ENCODE data around the gene TBPL1. TPM values are rescaled to one million over a fixed set of nuclear protein-coding genes. Genes with fewer than 3 reads are reported as not detected.

TBPL1 gene
- total and polyA plus RNA-seq, 2 of the 8 experiments (the other 6 are each of a cell fraction or from before 2014, with no cell fraction given): 32.5 to 67.0 TPM

- Histone ChIP-seq H3K14ac (ENCODE audit: insufficient read length) (no peak overlapping the region), H2BK12ac (ENCODE audit: low read depth, low read length) (no peak overlapping the region), H4K8ac (ENCODE audit: extremely low read depth, insufficient read depth, low read length) (no peak overlapping the region), H4K20me1 (replicated peaks in 1 of 2; ENCODE audit: control insufficient read depth in 1 of 2, insufficient read depth in 2 of 2, low read length in 2 of 2) (no peaks in the 10 kb centered on the region), H2AK5ac (ENCODE audit: low read depth, low read length) (no peak overlapping the region), H3K56ac (replicated peaks; ENCODE audit: insufficient read length, low read depth, low read length) (no peak overlapping the region), H3K27me3 (replicated peaks in 1 of 4; ENCODE audit: control insufficient read depth in 3 of 4, extremely low read depth in 1 of 4, insufficient read depth in 3 of 4, low read length in 3 of 4) (no peaks in the 10 kb centered on the region), H3K9ac (replicated peaks in 1 of 4; ENCODE audit: extremely low read depth in 1 of 4, low read depth in 3 of 4, low read length in 3 of 4) (no peak overlapping the region), H3K79me2 (ENCODE audit: control insufficient read depth in 1 of 2, insufficient read depth in 2 of 2, low read length in 2 of 2) (no peaks in the 10 kb centered on the region), H3K23ac (ENCODE audit: insufficient read length) (no peak overlapping the region), H3K9me3 (ENCODE audit: insufficient read depth in 2 of 2, low read depth in 1 of 2, low read length in 1 of 2) (no peaks in the 10 kb centered on the region), H3K27ac (ENCODE audit: low read depth, low read length) (no peak overlapping the region), H3K79me1 (ENCODE audit: low read depth, low read length) (no peaks in the 10 kb centered on the region), H3K4ac (replicated peaks; ENCODE audit: insufficient read length, low read depth, low read length) (no peak overlapping the region), H2BK5ac (ENCODE audit: low read depth, low read length) (no peak overlapping the region), H3K36me3 (ENCODE audit: control insufficient read depth in 2 of 4, insufficient read depth in 4 of 4, low read length in 3 of 4) (no peaks in the 10 kb centered on the region), H3K18ac (ENCODE audit: extremely low read depth, low read length) (no peak overlapping the region), H4K91ac (replicated peaks; ENCODE audit: insufficient read length, low read length) (no peak overlapping the region), H4K5ac (ENCODE audit: insufficient read length, low read depth, low read length) (no peak overlapping the region), H2BK15ac (ENCODE audit: low read length) (no peak overlapping the region), H3K4me3 (ENCODE audit: extremely low read depth in 1 of 4, insufficient read depth in 2 of 4, low read depth in 3 of 4, low read length in 4 of 4) (peak overlapping the region in 1 of 4 experiments; percentile 27; a peak in 1 of 8 replicates), H3K4me2 (ENCODE audit: insufficient read depth in 1 of 2, low read depth in 2 of 2, low read length in 2 of 2) (peak overlapping the region in 1 of 2 experiments; percentile 48; a peak in 2 of 4 replicates), H2BK20ac (ENCODE audit: low read length) (no peak overlapping the region), H3K23me2 (ENCODE audit: low read depth, low read length) (no peaks in the 10 kb centered on the region), H2AFZ (ENCODE audit: low read length) (peak overlapping the region; percentile 71; the same call in 1 of the 2 replicates), H2BK120ac (replicated peaks; ENCODE audit: low read depth, low read length) (no peak overlapping the region), H3K4me1 (replicated peaks in 1 of 4; ENCODE audit: control insufficient read depth in 3 of 4, insufficient read depth in 4 of 4, low read length in 3 of 4) (peaks cover 0 to 3% (median 0%) of the 10 kb centered on the region in 4 experiments; a peak in 1 of 7 replicates)
- peak; percentile 95 for FAIRE-seq
- 10% methylated on average over 6 of the region's 6 CpGs; no CpG with 5 or more reads in 1 of the 2 experiments for WGBS, 2 experiments (ENCODE audit: extremely low coverage in 1 of 2, insufficient coverage in 1 of 2, insufficient read length in 1 of 2, insufficient replicate concordance in 2 of 2, low coverage in 1 of 2, low lambda C conversion rate in 2 of 2, missing lambda C conversion rate in 1 of 2)
- ChIA-PET POLR2A (ENCODE audit: partially characterized antibody) (interaction anchor here (0.6 to 2.1 kb wide), 3 partner anchors 10 to 891 kb away, joined by 3 to 11 read pairs (median 3); no protein-coding TSS in a partner anchor), CTCF (ENCODE audit: partially characterized antibody) (interaction anchor here (0.8 to 8.9 kb wide), 63 partner anchors 9 to 753 kb away, joined by 3 to 374 read pairs (median 6); partner anchors contain the start of gene TBPL1)
- DNase-seq (ENCODE audit: low read depth in 1 of 2, low spot score in 2 of 2): peak in 1 of 2 experiments; percentile 60
- no peak for TF ChIP-seq POLR2AphosphoS5 (IDR thresholded peaks at IDR 0.05; ENCODE audit: low read depth, low read length)
- TF ChIP-seq RAD21 (IDR thresholded peaks at IDR 0.05 in 1 of 2, conservative IDR thresholded peaks at IDR 0.05 in 1 of 2; ENCODE audit: low read depth in 2 of 2, low read length in 2 of 2): peak; percentile 96
- TF ChIP-seq BCL11A (IDR thresholded peaks at IDR 0.05; ENCODE audit: low read depth in 2 of 2, low read length in 2 of 2): no peak
- TF ChIP-seq FOSL1 (IDR thresholded peaks at IDR 0.05; ENCODE audit: insufficient read depth, low read depth, low read length): no peak
- no peak for TF ChIP-seq SIX5 (IDR thresholded peaks at IDR 0.05; ENCODE audit: low read depth, low read length)
- TF ChIP-seq, protein P1, sequence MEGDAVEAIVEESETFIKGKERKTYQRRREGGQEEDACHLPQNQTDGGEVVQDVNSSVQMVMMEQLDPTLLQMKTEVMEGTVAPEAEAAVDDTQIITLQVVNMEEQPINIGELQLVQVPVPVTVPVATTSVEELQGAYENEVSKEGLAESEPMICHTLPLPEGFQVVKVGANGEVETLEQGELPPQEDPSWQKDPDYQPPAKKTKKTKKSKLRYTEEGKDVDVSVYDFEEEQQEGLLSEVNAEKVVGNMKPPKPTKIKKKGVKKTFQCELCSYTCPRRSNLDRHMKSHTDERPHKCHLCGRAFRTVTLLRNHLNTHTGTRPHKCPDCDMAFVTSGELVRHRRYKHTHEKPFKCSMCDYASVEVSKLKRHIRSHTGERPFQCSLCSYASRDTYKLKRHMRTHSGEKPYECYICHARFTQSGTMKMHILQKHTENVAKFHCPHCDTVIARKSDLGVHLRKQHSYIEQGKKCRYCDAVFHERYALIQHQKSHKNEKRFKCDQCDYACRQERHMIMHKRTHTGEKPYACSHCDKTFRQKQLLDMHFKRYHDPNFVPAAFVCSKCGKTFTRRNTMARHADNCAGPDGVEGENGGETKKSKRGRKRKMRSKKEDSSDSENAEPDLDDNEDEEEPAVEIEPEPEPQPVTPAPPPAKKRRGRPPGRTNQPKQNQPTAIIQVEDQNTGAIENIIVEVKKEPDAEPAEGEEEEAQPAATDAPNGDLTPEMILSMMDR (IDR thresholded peaks at IDR 0.05; ENCODE audit: control extremely low read depth in 1 of 3, insufficient read depth in 1 of 3, low read depth in 1 of 3, low read length in 3 of 3): peak in 2 of 3 experiments; percentile 77 to 83; a peak in 3 of 4 replicates
- no peak for TF ChIP-seq E2F6 (IDR thresholded peaks at IDR 0.05)
- TF ChIP-seq CHD1 (IDR thresholded peaks at IDR 0.05; ENCODE audit: low read depth, low read length): no peak
These were observed 29.0 kb upstream of the TBPL1 start for GRCh38 chr6:133923938-133924593.
